C4-2B (cell line): ENCODE measurements around the gene GFOD1.

Source experiments
- CTCF ChIP-seq: fragments of 450-650 bp; conservative IDR thresholded peaks from 2 replicates; pipeline ENCODE4 v1.5.1; 2017; ENCODE audit warnings: mild to moderate bottlenecking
- ZFX ChIP-seq: fragments of 450-650 bp; IDR thresholded peaks from 2 replicates; pipeline ENCODE4 v1.6.1; 2017

DNA sequence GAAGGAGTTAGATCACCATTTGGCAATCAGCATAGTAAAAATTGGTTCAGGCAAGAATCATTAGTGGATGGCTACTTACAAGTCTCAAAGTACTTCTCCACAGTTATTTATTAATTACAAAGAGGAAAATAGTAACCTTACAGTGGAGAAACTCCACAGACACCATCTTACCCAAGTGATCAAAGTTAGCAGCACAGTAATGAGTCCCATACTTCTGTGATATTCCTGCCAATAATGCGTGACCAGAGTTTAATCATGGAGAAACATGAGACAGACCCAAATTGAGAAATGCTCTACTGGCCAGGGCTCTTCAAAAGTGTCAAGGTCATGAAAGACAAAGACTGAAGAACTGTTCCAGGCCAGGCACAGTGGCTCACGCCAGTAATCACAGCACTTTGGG is 168.6 kb downstream of the GFOD1 start:
- no peak for TF ChIP-seq CTCF
- TF ChIP-seq ZFX, result no peak
